Small intestine (tissue), 7 donors: Measurements from ENCODE around the gene SCG3. TPM values are rescaled to one million over a fixed set of nuclear protein-coding genes. Genes with fewer than 3 reads are reported as not detected.

Experiments used
- DNase-seq, 2 donors: peaks; one replicate each; pipeline versions ENCODE4 v3.0.0 to v3.0.0-alpha.2; 2013
- FAIRE-seq: peaks from 2 replicates; lab custom pipeline; 2012; peaks lifted over from hg19 to GRCh38; lab: Jason Lieb, UNC
- H3K27ac ChIP-seq, 3 donors: one replicate each; pipeline ENCODE4 v1.5.1; 2013; ENCODE audit warnings: low read length in 2 of 3, mild to moderate bottlenecking in 2 of 3, control low read depth in 1 of 3, inconsistent platforms in 1 of 3, low read depth in 1 of 3, moderate library complexity in 1 of 3
- H3K27me3 ChIP-seq, 3 donors: one replicate each; pipeline ENCODE4 v1.6.1; 2013; ENCODE audit warnings: low read length in 3 of 3, inconsistent platforms in 1 of 3; ENCODE audit not compliant: control insufficient read depth in 3 of 3, insufficient read depth in 3 of 3
- H3K36me3 ChIP-seq, 3 donors: one replicate each; pipeline ENCODE4 v1.6.1; 2013; ENCODE audit warnings: low read length in 3 of 3, inconsistent platforms in 1 of 3, low read depth in 1 of 3, mild to moderate bottlenecking in 1 of 3, moderate library complexity in 1 of 3; ENCODE audit not compliant: control insufficient read depth in 3 of 3, insufficient read depth in 2 of 3
- H3K4me1 ChIP-seq, 3 donors: one replicate each; pipeline ENCODE4 v1.6.1; 2013; ENCODE audit warnings: low read length in 2 of 3, inconsistent platforms in 1 of 3, low read depth in 1 of 3, mild to moderate bottlenecking in 1 of 3, moderate library complexity in 1 of 3; ENCODE audit not compliant: control insufficient read depth in 3 of 3, insufficient read depth in 2 of 3
- H3K4me3 ChIP-seq, 3 donors: one replicate each; pipeline ENCODE4 v1.5.1; 2013; ENCODE audit warnings: low read length in 3 of 3, control low read depth in 1 of 3, inconsistent platforms in 1 of 3, low read depth in 1 of 3, mild to moderate bottlenecking in 1 of 3, moderate library complexity in 1 of 3
- H3K9me3 ChIP-seq, 2 donors: one replicate each; pipeline ENCODE4 v1.6.1; 2013; ENCODE audit warnings: low read depth in 1 of 2, low read length in 1 of 2; ENCODE audit not compliant: control insufficient read depth in 2 of 2, insufficient read depth in 1 of 2
- WGBS, 3 donors: extraction: QIAGEN DNeasy Blood & Tissue Kit; methylation state at CpG; one replicate each; pipeline ENCODE4 v1.1.7; 2013; 5-methylcytosine and 5-hydroxymethylcytosine counted together
- polyA plus RNA-seq, 4 donors: library from polyadenylated mRNA; stranded (reverse) in 3 of 4; unstranded in 1 of 4; fragments of 200-250 nt in 3 of 4; fragments of 120-200 nt in 1 of 4; gene quantifications; one replicate each; pipeline versions ENCODE4 v1.2.1 to v1.2.3, GENCODE V29; 2013
- donor health status: healthy with polysubstance abuse.
- donor health status: control.
- donor health status: control.
- donor health status: Bipolar disorder and iron deficiency.
- donor health status: healthy.

Gene SCG3
- polyA plus RNA-seq, 4 donors, result 0.27 to 4.7 (median 4.2) TPM; not detected in 1

DNA sequence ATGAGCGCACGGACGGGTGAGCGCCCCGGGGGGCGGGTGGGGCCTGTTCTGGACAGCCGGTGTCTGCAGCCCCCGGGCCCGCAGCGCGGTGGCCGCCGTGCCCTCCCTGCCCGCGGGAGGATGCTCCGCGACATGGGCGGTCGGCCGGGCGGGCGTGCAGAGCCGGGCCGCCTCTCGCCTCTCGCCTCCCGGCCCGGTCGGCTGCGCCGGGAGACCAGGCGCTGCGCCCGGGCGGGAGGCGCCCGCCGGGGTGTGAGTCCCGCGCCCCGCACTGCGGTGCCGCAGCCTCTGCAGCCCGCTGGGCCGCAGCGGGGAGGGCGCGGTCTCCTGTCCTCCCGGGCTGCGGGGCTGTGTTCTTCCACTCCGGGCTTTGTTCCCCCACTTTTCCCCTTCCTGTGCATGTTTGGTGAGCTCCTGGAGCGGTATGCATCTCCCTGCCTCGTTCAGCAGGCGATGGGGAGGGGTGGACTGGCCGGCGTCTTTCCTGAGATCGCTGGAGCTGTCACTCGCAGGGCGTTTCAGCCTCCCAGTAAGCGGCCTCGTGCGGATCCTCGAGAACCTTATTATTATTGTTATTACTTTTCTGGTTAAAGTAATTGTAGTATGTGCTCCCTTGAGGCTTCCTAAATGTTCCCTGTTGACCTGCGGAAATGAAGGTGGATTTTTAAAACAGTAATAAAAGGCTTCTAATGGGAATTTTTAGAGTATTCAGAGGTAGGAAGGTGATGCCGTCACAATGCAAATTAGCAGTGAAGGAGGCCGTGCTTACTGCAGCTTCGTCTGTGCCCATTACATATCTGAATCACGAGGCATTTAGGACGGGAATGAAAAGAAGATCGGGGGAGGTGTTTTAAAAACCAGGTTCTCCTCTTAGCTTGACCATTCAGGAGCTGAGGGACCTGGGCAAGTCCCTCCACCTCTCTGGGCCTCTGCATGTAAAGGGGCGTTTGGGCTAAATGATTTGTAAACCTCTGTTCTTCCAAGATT lies 70.7 kb downstream of the SCG3 start:
- Histone ChIP-seq H3K4me3 (peak overlapping the region; percentile 54 to 78 (median 70)), H3K36me3 (no peaks in the 10 kb centered on the region), H3K4me1 (peaks cover 0 to 4% (median 2%) of the 10 kb centered on the region in 3 donors), H3K27me3 (peaks cover 0 to 35% (median 0%) of the 10 kb centered on the region in 3 donors), H3K9me3 (no peaks in the 10 kb centered on the region), H3K27ac (peak overlapping the region in 2 of 3 donors; percentile 21 to 48)
- WGBS, 3 donors, result 3 to 4% (median 4%) methylated on average over 53 to 71 of the region's 71 CpGs
- DNase-seq, result peak; percentile 32 to 67
- FAIRE-seq, result no peak

- Histone ChIP-seq H3K4me1 (peaks cover 0 to 4% (median 2%) of the 10 kb centered on the region in 3 donors), H3K4me3 (no peak overlapping the region), H3K9me3 (no peaks in the 10 kb centered on the region), H3K27me3 (peaks cover 0 to 35% (median 0%) of the 10 kb centered on the region in 3 donors), H3K36me3 (no peaks in the 10 kb centered on the region), H3K27ac (no peak overlapping the region)
- FAIRE-seq, result no peak
- WGBS, 3 donors, result 72 to 90% (median 80%) methylated on average over 5 of the region's 5 CpGs
- no peak for DNase-seq
Measured at GRCh38 chr15:51752888-51753287, 71.6 kb downstream of the SCG3 start.

- 61 to 88% (median 67%) methylated on average over 2 of the region's 2 CpGs for WGBS, 3 donors
- no peaks in the 10 kb centered on the region for H3K9me3 ChIP-seq
- peaks cover 0 to 34% (median 0%) of the 10 kb centered on the region in 3 donors for H3K27me3 ChIP-seq
- no peak for DNase-seq
- no peak overlapping the region for H3K27ac ChIP-seq
- H3K36me3 ChIP-seq, result no peaks in the 10 kb centered on the region
- peaks cover 0 to 9% (median 2%) of the 10 kb centered on the region in 3 donors for H3K4me1 ChIP-seq
- FAIRE-seq, result no peak
- H3K4me3 ChIP-seq, result no peak overlapping the region
Measured at GRCh38 chr15:51754267-51754666, 73.0 kb downstream of the SCG3 start.

- H3K9me3 ChIP-seq, result no peaks in the 10 kb centered on the region
- WGBS, 3 donors, result 58 to 77% (median 68%) methylated on average over 4 of the region's 4 CpGs
- DNase-seq, result no peak
- H3K4me1 ChIP-seq, result peaks cover 0 to 11% (median 2%) of the 10 kb centered on the region in 3 donors
- no peaks in the 10 kb centered on the region for H3K36me3 ChIP-seq
- no peak for FAIRE-seq
- H3K27me3 ChIP-seq, result peaks cover 0 to 22% (median 0%) of the 10 kb centered on the region in 3 donors
- H3K27ac ChIP-seq, result no peak overlapping the region
- H3K4me3 ChIP-seq, result no peak overlapping the region
Measured at GRCh38 chr15:51755790-51756189, 74.5 kb downstream of the SCG3 start.

DNA sequence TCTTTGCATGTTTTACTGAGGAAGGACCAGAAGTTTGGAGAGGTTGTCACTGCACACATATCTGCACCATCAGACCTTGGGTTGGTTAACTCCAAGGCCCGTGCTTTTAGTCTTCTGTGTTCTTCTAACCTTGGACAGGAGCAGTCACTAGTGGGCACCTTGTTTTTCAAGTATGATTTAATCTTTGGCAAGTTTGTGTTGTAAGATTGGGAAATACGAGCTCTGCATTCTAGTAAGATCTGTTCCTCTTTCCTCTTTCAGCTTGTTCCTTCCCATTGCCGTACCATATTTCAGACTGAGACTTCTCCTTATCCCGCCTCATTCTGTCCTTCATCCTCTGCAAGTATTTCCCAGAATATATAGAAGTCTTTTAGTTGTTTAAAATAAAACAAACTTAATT lies 75.2 kb downstream of the SCG3 start:
- peaks cover 0 to 21% (median 0%) of the 10 kb centered on the region in 3 donors for H3K27me3 ChIP-seq

DNA sequence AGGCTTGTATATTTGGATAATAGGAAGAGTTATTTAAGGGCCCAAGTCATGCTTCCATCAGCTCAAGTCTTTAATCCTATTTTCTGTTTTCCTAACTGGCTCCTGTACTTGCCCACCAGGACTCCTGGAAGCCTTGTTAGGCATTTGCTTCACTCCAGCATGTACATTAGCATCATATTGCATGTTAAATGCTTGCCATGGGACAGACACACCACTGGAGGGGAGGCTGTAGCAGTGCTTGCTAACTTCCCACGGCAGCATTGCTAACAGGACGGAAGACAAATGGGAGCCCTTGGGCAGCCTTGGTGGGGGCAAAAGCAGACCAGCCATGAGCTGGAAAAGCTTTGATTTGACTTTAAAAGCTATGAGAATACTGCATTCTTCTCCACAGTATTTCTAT lies 76.1 kb downstream of the SCG3 start:
- Histone ChIP-seq H3K27me3 (peaks cover 0 to 17% (median 0%) of the 10 kb centered on the region in 3 donors), H3K4me3 (no peak overlapping the region), H3K27ac (no peak overlapping the region), H3K36me3 (no peaks in the 10 kb centered on the region), H3K4me1 (peaks cover 0 to 8% (median 0%) of the 10 kb centered on the region in 3 donors), H3K9me3 (no peaks in the 10 kb centered on the region)
- 86 to 96% (median 95%) methylated on average over 2 of the region's 2 CpGs for WGBS, 3 donors
- FAIRE-seq (no peak), DNase-seq (no peak)

More for the DNA sequence above, 75.2 kb downstream of the SCG3 start:
- DNase-seq (no peak), FAIRE-seq (no peak)
- Histone ChIP-seq H3K27ac (no peak overlapping the region), H3K4me3 (no peak overlapping the region), H3K36me3 (no peaks in the 10 kb centered on the region), H3K4me1 (peaks cover 0 to 8% (median 0%) of the 10 kb centered on the region in 3 donors), H3K9me3 (no peaks in the 10 kb centered on the region)
- WGBS, 3 donors, result 80 to 92% (median 87%) methylated on average over 4 of the region's 4 CpGs

DNA sequence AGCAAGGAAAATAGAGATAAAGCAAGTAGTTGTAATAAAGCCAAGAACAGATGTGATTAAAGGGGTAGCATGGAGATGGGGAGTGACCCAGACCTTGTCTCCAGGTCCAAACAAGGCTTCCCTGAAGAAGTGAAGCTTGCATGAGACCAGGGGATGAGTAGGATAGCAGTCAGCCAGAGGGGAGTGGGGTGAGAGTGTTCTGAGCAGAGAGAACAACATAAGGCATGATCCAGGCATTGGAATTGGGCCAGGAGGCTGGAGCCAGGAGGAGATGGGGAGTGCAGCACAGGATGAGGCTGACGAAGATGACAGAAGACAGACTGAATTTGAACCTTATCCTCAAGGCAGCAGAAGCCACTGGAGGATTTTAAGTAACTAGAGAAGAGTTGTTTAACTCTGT lies 77.3 kb downstream of the SCG3 start:
- Histone ChIP-seq H3K4me1 (peaks cover 0 to 8% (median 0%) of the 10 kb centered on the region in 3 donors), H3K27me3 (peaks cover 0 to 8% (median 0%) of the 10 kb centered on the region in 3 donors), H3K9me3 (no peaks in the 10 kb centered on the region), H3K36me3 (no peaks in the 10 kb centered on the region), H3K4me3 (no peak overlapping the region), H3K27ac (peak overlapping the region in 1 of 3 donors; percentile 2)
- WGBS, 3 donors, result 18 to 42% (median 32%) methylated on average over 1 of the region's 1 CpG
- DNase-seq, result peak in 1 of 2 donors; percentile 19
- no peak for FAIRE-seq

GRCh38 chr15:51759557-51760070 lies 78.3 kb downstream of the SCG3 start:
- Histone ChIP-seq H3K4me3 (no peak overlapping the region), H3K36me3 (no peaks in the 10 kb centered on the region), H3K27me3 (peaks cover 0 to 3% (median 0%) of the 10 kb centered on the region in 3 donors), H3K27ac (no peak overlapping the region), H3K9me3 (no peaks in the 10 kb centered on the region), H3K4me1 (peaks cover 0 to 8% (median 0%) of the 10 kb centered on the region in 3 donors)
- DNase-seq (peak in 1 of 2 donors; percentile 37), FAIRE-seq (no peak)
- 36 to 45% (median 43%) methylated on average over 3 of the region's 3 CpGs for WGBS, 3 donors
